HUES64 (cell line): ENCODE results near the gene COL5A1.
A peak's percentile ranks its signal among the peaks of the same experiment; 100 is the strongest.

ENCODE experiments used
- H3K27ac ChIP-seq: 2 replicates; pipeline ENCODE4 v1.7.0; 2013; ENCODE audit warnings: low read depth, low read length, inconsistent platforms
- H3K27me3 ChIP-seq: 2 replicates; pipeline ENCODE4 v1.6.1; 2013; ENCODE audit warnings: mild to moderate bottlenecking, low read length; ENCODE audit not compliant: insufficient read depth
- H3K36me3 ChIP-seq: 2 replicates; pipeline ENCODE4 v1.6.1; 2013; ENCODE audit warnings: mild to moderate bottlenecking, low read length; ENCODE audit not compliant: insufficient read depth
- H3K4me1 ChIP-seq: 2 replicates; pipeline ENCODE4 v1.6.1; 2013; ENCODE audit warnings: mild to moderate bottlenecking, low read length, moderate library complexity; ENCODE audit not compliant: insufficient read depth
- H3K4me3 ChIP-seq: 2 replicates; pipeline ENCODE4 v1.5.1; 2013; ENCODE audit warnings: mild to moderate bottlenecking, low read length, moderate library complexity
- H3K9ac ChIP-seq: 2 replicates; pipeline ENCODE4 v1.6.1; 2013; ENCODE audit warnings: mild to moderate bottlenecking, low read depth, low read length
- H3K9me3 ChIP-seq: 2 replicates; pipeline ENCODE4 v1.6.1; 2013; ENCODE audit warnings: low read depth, low read length; ENCODE audit not compliant: insufficient read depth
- WGBS: fragments of 150-250, 120-280 bp; methylation state at CpG from one replicate; pipeline ENCODE4 v1.1.7; 2013; ENCODE audit warnings: missing lambda C conversion rate; 5-methylcytosine and 5-hydroxymethylcytosine counted together

COL5A1 gene

DNA sequence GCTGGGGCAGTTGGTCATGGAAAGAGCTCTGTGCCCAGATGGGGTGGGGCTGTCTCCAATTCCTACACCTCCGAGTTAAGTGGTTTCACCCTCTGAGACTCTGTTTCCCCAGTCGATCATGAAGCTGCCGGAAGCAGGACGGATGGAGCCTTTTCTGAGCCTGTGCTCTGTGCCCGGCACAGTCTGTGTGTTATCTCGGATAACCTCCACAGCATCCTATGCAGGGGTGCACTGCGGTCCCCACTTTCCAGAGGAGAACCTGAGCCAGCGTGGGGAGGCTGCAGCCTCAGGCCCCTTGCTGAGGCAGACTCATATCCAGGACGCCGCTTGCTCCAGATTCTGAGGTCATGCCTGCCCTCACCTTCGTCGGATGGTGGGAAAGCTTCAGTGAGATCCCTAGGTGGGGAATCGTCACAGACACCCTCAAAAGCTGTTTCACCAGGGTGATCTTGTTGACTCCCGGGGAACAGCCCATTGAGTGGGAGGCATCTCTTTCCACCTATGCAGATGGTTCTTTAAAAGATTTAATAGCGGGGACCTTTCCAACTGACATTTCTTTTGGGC lies 6.9 kb upstream of the COL5A1 start:
- WGBS = 94% methylated on average over 15 of the region's 15 CpGs
- Histone ChIP-seq H3K9ac (no peak overlapping the region), H3K27ac (no peak overlapping the region), H3K27me3 (no peaks in the 10 kb centered on the region), H3K36me3 (no peaks in the 10 kb centered on the region), H3K4me3 (no peak overlapping the region), H3K9me3 (no peaks in the 10 kb centered on the region), H3K4me1 (no peaks in the 10 kb centered on the region)

DNA sequence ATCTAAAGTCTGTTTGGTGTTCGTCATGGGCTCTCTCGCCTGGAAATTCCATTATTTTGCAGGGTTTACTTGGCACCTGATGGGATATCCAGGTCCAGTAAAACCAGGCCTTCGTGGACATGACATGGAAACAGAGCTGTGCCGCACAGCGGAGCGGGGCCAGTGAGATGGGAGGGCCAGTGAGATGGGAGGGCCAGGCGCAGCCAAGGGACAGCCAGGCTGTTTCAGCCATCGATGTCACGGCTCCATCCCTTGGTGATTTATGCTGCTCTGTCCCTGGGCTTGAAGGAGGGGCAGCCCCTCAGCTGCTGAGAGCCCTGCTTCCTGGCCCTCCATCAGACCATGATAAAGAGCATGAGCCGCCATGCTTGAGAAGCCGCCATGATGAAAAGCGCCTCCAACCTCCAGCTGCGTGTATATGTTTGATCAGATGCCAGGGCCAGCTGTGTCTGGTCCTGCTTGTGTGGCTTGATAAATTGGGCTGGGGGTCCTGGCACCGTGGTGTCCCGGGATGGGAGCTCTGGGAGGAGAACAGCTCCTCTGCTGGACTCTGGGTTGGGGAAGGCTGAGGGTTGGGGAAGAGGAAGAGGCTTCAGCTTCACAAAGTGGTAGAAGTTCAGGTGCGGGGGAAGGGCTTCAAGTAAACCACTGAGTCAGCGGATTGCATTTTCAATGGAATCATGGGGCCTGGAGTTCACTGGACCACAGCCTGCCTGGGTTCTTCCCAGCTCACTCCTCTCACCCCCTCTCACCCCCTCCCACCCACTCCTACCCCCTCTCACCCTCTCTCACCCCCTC lies 6.1 kb upstream of the COL5A1 start:
- no peak overlapping the region for H3K9ac ChIP-seq
- H3K36me3 ChIP-seq = no peaks in the 10 kb centered on the region
- no peaks in the 10 kb centered on the region for H3K4me1 ChIP-seq
- no peak overlapping the region for H3K4me3 ChIP-seq
- no peaks in the 10 kb centered on the region for H3K9me3 ChIP-seq
- H3K27me3 ChIP-seq = no peaks in the 10 kb centered on the region
- no peak overlapping the region for H3K27ac ChIP-seq
- WGBS = 93% methylated on average over 17 of the region's 17 CpGs

DNA sequence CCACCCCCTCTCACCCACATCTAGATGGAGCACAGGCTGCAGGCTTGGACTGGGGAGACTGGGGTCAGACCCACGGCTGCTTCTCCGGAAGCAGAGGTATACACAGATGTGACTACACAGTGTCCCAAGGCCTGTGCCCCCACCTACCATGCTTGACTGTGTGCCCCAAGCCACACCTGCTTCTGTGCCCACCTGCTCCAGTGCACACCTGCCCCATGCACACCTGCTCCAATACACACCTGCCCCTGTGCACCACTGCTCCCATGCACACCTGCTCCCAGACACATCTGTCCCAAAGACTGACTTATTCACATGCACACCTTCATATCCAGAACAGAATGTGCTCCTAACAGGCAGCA lies 5.5 kb upstream of the COL5A1 start:
- Histone ChIP-seq H3K27me3 (no peaks in the 10 kb centered on the region), H3K4me3 (no peak overlapping the region), H3K9me3 (no peaks in the 10 kb centered on the region), H3K4me1 (peaks cover 5% of the 10 kb centered on the region; the same call in 1 of the 2 replicates), H3K27ac (no peak overlapping the region), H3K36me3 (no peaks in the 10 kb centered on the region), H3K9ac (no peak overlapping the region)
- 93% methylated on average over 2 of the region's 2 CpGs for WGBS

DNA sequence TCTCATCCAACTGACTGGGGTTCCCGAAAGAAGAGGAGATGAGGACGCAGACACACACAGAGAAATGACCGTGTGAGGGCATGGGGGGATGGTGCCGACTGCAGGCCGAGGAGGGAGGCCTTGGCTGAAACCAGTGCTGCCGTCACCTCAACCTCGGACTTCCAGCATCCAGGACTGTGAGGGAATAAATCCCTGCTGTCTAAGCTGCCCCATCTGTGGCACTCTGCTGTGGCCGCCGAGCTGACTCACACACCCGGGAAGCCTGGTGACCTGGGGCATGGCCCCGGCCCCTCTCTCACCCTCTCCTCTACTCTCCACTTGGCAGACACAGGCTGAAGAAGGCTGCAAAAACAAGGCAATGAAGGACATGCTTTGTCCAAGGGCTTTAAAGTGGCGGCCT lies 4.4 kb upstream of the COL5A1 start:
- WGBS = 71% methylated on average over 12 of the region's 12 CpGs
- no peak overlapping the region for H3K9ac ChIP-seq
- H3K27me3 ChIP-seq = no peaks in the 10 kb centered on the region

DNA sequence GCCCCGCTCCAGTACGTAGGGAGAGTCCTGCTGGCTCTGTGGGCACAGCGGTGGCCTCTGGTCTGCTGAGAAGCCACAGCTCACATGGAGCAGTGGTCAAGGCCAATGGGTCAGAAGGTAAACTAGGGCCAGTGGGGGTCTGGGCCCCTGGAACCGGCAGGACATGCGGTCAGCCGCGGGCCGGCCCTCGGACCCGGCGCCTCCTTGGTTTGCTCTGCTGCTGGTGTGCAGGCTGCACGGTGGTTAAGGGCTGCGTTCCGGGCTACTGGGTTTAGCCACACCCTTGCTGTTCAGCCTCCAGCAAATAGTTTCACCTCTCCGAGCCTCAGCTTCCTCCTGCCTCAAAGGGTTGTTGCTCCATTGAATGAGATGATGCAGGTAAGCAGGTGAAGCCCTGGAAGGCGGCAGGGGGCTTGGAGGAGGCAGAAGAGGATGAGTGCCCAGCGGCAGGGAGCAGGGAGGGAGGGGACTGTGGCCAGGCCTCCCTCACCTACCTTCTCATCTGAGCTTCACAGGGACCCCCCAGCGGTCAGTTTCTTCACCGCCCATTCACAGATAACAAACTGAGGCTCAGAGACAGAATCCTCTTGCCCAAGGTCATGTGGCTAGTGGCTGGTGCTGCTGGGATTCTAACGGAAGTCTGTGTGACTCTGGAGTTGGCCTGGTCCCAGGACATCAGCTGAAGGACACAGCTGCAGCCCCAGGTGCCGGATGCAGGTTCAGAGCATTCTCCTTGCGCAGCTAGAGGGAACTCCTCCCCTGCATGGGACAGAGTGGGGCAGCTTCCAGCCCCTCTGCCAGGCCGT lies 3.7 kb upstream of the COL5A1 start:
- peaks cover 5% of the 10 kb centered on the region; the same call in 1 of the 2 replicates for H3K4me1 ChIP-seq
- H3K4me3 ChIP-seq = no peak overlapping the region
- H3K27me3 ChIP-seq = peaks cover 5% of the 10 kb centered on the region
- no peak overlapping the region for H3K9ac ChIP-seq
- H3K9me3 ChIP-seq = no peaks in the 10 kb centered on the region
- H3K27ac ChIP-seq = no peak overlapping the region
- H3K36me3 ChIP-seq = no peaks in the 10 kb centered on the region
- WGBS = 90% methylated on average over 22 of the region's 23 CpGs

More for the DNA sequence above, 4.4 kb upstream of the COL5A1 start:
- Histone ChIP-seq H3K36me3 (no peaks in the 10 kb centered on the region), H3K4me3 (no peak overlapping the region), H3K9me3 (no peaks in the 10 kb centered on the region), H3K27ac (no peak overlapping the region), H3K4me1 (peaks cover 5% of the 10 kb centered on the region; the same call in 1 of the 2 replicates)

DNA sequence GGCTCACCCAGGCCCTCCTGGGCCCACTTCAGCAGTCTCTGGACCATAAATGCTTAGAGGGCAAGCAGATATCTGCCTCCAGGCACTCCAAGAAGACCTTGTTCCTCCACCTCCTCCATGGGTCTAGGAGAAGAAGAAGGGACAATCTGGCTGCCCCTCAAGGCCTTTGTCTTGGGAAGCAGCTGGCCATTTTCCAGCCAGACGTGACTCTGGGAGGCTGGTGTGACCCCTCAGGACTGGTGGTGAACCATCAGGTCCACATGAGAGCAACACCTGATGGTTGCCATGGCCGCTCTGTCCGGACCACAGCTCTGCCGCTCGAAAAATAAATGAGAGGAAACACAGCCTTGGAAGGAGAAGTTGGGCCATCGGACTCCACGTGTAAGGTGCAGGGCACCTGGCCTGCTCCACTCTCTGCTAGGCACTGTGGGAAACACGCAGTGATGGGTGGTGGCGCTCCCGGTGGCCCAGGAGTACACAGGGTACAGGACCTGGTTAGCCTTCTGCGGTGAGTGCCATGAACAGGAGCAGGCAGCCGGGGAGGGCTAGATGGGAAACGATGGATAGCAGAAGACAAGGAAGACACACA lies 3.0 kb upstream of the COL5A1 start:
- Histone ChIP-seq H3K4me3 (no peak overlapping the region), H3K9me3 (no peaks in the 10 kb centered on the region), H3K27me3 (peaks cover 12% of the 10 kb centered on the region), H3K4me1 (peaks cover 12% of the 10 kb centered on the region; the same call in 1 of the 2 replicates), H3K9ac (no peak overlapping the region), H3K27ac (no peak overlapping the region), H3K36me3 (no peaks in the 10 kb centered on the region)
- WGBS = 95% methylated on average over 13 of the region's 13 CpGs

DNA sequence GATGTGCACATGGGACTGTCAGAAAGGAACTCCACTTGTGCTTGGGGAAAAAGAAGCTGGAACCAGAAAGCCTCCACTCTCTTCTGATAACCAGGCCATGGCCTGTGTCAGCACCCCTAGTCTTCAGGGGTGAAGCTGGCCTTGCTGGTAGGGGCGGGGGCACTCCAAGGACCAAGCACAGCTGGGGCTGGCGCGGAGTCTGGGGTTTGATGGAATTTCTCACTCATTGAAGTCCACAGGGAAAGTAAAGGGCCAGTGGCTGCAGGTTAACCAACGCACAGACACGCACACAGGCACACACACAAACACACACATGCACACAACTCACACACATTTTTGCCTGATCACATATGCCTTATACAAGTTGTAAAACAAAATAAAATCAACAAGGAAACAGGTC lies 1.6 kb upstream of the COL5A1 start:
- Histone ChIP-seq H3K27me3 (peaks cover 15% of the 10 kb centered on the region), H3K9me3 (no peaks in the 10 kb centered on the region), H3K27ac (no peak overlapping the region), H3K4me3 (no peak overlapping the region), H3K9ac (no peak overlapping the region), H3K36me3 (no peaks in the 10 kb centered on the region), H3K4me1 (peaks cover 13% of the 10 kb centered on the region; the same call in 1 of the 2 replicates)
- 91% methylated on average over 5 of the region's 5 CpGs for WGBS

DNA sequence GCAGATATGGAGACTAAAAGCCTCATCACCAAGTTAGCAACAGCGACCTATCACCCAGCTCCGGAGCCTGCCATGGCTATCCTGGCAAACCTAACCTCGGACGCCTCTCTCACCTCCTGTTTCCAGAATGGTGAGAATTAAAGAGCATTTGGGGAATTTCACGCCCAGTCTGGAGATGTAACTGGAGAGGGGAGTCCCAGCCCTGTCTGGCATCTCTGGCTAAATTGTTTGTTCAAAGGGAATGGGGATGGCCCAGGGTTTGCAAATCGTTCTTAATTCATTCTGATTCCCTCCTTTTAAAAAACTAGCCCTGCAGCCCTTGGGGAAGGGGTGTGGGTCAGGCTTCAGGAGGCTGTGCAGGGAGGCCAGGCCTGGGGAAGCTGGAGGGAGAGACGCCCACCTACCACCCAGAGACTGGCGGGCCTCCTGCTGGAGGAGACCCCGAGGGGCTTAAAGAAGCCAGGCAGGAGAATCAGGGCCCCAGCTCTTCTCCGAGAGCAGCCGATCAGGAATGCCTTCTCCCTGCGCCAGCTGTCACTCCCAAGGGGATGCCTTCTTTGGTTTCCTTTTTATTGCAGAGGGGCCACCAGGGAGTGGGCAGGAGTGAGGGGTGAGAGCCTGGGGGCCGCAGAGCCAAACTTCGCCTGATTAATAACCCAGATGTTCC lies 964 bp upstream of the COL5A1 start:
- H3K4me3 ChIP-seq = peak overlapping the region; percentile 71
- peak overlapping the region; percentile 26 for H3K9ac ChIP-seq
- H3K27me3 ChIP-seq = peaks cover 15% of the 10 kb centered on the region
- WGBS = 39% methylated on average over 14 of the region's 14 CpGs
- no peaks in the 10 kb centered on the region for H3K36me3 ChIP-seq
- H3K9me3 ChIP-seq = no peaks in the 10 kb centered on the region
- H3K4me1 ChIP-seq = peaks cover 13% of the 10 kb centered on the region; the same call in 1 of the 2 replicates
- peak overlapping the region; percentile 54; the same call in 1 of the 2 replicates for H3K27ac ChIP-seq

DNA sequence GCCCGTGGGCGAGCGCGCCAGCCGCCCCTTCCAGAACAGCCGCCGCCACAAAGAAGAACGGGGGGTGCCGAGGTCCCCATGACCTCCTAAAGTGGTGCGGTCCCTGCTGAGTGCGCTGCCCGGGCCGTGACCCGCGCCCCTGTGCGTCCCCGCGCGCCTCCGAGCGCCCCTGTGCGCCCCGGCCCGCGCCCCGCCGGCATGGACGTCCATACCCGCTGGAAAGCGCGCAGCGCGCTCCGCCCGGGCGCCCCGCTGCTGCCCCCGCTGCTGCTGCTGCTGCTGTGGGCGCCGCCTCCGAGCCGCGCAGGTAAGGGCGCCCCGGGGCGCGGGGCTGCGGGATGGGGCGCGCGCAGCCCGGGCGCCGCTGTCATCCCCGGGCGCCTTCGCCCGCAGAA lies 384 bp downstream of the COL5A1 start:
- Histone ChIP-seq H3K27me3 (peaks cover 15% of the 10 kb centered on the region), H3K4me1 (peaks cover 13% of the 10 kb centered on the region; the same call in 1 of the 2 replicates), H3K36me3 (no peaks in the 10 kb centered on the region), H3K9ac (peak overlapping the region; percentile 62), H3K9me3 (no peaks in the 10 kb centered on the region), H3K27ac (no peak overlapping the region), H3K4me3 (peak overlapping the region; percentile 71)
- WGBS = under 1% methylated on average over 58 of the region's 58 CpGs

DNA sequence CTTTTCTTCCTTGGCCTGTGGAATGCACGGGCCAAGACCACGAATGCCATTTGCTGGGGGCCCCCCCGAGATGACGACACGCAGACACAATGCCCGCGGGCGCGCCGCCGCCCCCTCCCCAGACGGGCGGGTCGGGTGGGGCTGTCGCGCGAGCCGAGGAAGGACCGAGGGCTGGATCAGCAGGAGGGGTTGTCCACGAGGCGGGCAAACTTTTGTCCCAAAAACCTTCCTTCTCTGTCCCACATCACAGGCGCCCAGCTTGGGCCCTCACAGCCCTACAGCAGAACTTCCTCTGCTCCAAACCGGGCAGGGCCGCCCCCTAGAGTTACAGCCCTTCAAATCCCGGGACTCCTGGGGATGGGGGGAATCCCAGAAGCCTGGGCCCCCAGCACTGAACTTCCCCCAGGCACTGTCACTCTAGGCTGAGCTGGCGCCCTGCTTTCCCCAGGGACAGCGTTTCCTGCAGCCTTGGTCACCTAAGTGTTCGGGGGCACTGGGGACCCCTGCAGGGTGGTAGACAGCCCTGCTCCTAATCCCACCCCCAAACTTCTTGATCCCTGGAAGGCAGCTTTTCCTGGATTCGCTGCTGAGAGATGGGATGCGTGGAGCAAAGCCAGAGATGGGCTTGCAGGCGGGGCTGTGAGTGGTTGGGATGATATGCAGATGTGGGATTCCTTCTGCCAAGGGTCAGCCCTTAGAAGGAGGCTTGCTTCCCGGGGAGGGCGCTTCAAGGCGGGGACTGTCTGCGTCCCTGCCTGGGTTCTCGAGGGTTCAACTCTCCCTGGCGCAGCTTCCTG lies 980 bp downstream of the COL5A1 start:
- under 1% methylated on average over 37 of the region's 37 CpGs for WGBS
- no peak overlapping the region for H3K27ac ChIP-seq

More for the DNA sequence above, 980 bp downstream of the COL5A1 start:
- Histone ChIP-seq H3K9me3 (no peaks in the 10 kb centered on the region), H3K4me3 (peak overlapping the region; percentile 71), H3K9ac (no peak overlapping the region), H3K4me1 (peaks cover 13% of the 10 kb centered on the region; the same call in 1 of the 2 replicates), H3K27me3 (peaks cover 15% of the 10 kb centered on the region), H3K36me3 (no peaks in the 10 kb centered on the region)
